Measurements from ENCODE around the gene SIMC1.
"Not testable (repeated sequence)": the region's sequence is repeated elsewhere in the genome, so short reads cannot be mapped to it uniquely, and the experiment has no call there.

Gene SIMC1

GRCh38 chr5:176214466-176215021, 23.7 kb upstream of the SIMC1 start:
- in situ Hi-C loops (cut with HindIII; ENCODE audit: low sequenced_read_pairs), result not testable (repeated sequence)

- in situ Hi-C loops (cut with HindIII; ENCODE audit: low sequenced_read_pairs), result not testable (repeated sequence)
These were observed 21.8 kb upstream of the SIMC1 start for GRCh38 chr5:176216393-176216916.

GRCh38 chr5:176217188-176217729, 21.0 kb upstream of the SIMC1 start:
- in situ Hi-C loops (cut with HindIII; ENCODE audit: low sequenced_read_pairs), result not testable (repeated sequence)

- in situ Hi-C loops (cut with HindIII; ENCODE audit: low sequenced_read_pairs), result not testable (repeated sequence)
These were observed 20.5 kb upstream of the SIMC1 start for GRCh38 chr5:176217764-176218163.

GRCh38 chr5:176222006-176222405, 16.2 kb upstream of the SIMC1 start:
- in situ Hi-C loops (cut with HindIII; ENCODE audit: low sequenced_read_pairs), result not testable (repeated sequence)

- in situ Hi-C loops (cut with HindIII; ENCODE audit: low sequenced_read_pairs), result not testable (repeated sequence)
These were observed 9.9 kb upstream of the SIMC1 start for GRCh38 chr5:176228358-176228757.

GRCh38 chr5:176233253-176233652, 5.0 kb upstream of the SIMC1 start:
- in situ Hi-C loops (cut with HindIII; ENCODE audit: low sequenced_read_pairs), result not testable (repeated sequence)

GRCh38 chr5:176235155-176235554, 3.1 kb upstream of the SIMC1 start:
- in situ Hi-C loops (cut with HindIII; ENCODE audit: low sequenced_read_pairs), result not testable (repeated sequence)

GRCh38 chr5:176238645-176239283, 540 bp downstream of the SIMC1 start:
- in situ Hi-C loops (cut with HindIII; ENCODE audit: low sequenced_read_pairs), result not testable (repeated sequence)

- in situ Hi-C loops (cut with HindIII; ENCODE audit: low sequenced_read_pairs), result not testable (repeated sequence)
These were observed 1.1 kb downstream of the SIMC1 start for GRCh38 chr5:176239304-176239703.

GRCh38 chr5:176244318-176244717, 6.1 kb downstream of the SIMC1 start:
- in situ Hi-C loops (cut with HindIII; ENCODE audit: low sequenced_read_pairs), result not testable (repeated sequence)

- in situ Hi-C loops (cut with HindIII; ENCODE audit: low sequenced_read_pairs), result not testable (repeated sequence)
These were observed 6.8 kb downstream of the SIMC1 start for GRCh38 chr5:176245074-176245473.

- in situ Hi-C loops (cut with HindIII; ENCODE audit: low sequenced_read_pairs), result not testable (repeated sequence)
These were observed 7.3 kb downstream of the SIMC1 start for GRCh38 chr5:176245489-176245888.

- in situ Hi-C loops (cut with HindIII; ENCODE audit: low sequenced_read_pairs), result not testable (repeated sequence)
These were observed 12.5 kb downstream of the SIMC1 start for GRCh38 chr5:176250691-176251090.

- in situ Hi-C loops (cut with HindIII; ENCODE audit: low sequenced_read_pairs), result not testable (repeated sequence)
These were observed 13.9 kb downstream of the SIMC1 start for GRCh38 chr5:176252171-176252570.

- in situ Hi-C loops (cut with HindIII; ENCODE audit: low sequenced_read_pairs), result not testable (repeated sequence)
These were observed 15.3 kb downstream of the SIMC1 start for GRCh38 chr5:176253370-176254065.

- in situ Hi-C loops (cut with HindIII; ENCODE audit: low sequenced_read_pairs), result not testable (repeated sequence)
These were observed 15.8 kb downstream of the SIMC1 start for GRCh38 chr5:176254066-176254393.

- in situ Hi-C loops (cut with HindIII; ENCODE audit: low sequenced_read_pairs), result not testable (repeated sequence)
These were observed 19.8 kb downstream of the SIMC1 start for GRCh38 chr5:176257871-176258505.

GRCh38 chr5:176260682-176261081, 22.5 kb downstream of the SIMC1 start:
- in situ Hi-C loops (cut with HindIII; ENCODE audit: low sequenced_read_pairs), result not testable (repeated sequence)

GRCh38 chr5:176266448-176266847, 28.2 kb downstream of the SIMC1 start:
- in situ Hi-C loops (cut with HindIII; ENCODE audit: low sequenced_read_pairs), result not testable (repeated sequence)

GRCh38 chr5:176289018-176289417, 50.8 kb downstream of the SIMC1 start:
- in situ Hi-C loops (cut with HindIII; ENCODE audit: low sequenced_read_pairs), result not testable (repeated sequence)
